ENCODE measurements around the gene COL5A1.
"Not testable (repeated sequence)": the region's sequence is repeated elsewhere in the genome, so short reads cannot be mapped to it uniquely, and the experiment has no call there.

Gene COL5A1

DNA sequence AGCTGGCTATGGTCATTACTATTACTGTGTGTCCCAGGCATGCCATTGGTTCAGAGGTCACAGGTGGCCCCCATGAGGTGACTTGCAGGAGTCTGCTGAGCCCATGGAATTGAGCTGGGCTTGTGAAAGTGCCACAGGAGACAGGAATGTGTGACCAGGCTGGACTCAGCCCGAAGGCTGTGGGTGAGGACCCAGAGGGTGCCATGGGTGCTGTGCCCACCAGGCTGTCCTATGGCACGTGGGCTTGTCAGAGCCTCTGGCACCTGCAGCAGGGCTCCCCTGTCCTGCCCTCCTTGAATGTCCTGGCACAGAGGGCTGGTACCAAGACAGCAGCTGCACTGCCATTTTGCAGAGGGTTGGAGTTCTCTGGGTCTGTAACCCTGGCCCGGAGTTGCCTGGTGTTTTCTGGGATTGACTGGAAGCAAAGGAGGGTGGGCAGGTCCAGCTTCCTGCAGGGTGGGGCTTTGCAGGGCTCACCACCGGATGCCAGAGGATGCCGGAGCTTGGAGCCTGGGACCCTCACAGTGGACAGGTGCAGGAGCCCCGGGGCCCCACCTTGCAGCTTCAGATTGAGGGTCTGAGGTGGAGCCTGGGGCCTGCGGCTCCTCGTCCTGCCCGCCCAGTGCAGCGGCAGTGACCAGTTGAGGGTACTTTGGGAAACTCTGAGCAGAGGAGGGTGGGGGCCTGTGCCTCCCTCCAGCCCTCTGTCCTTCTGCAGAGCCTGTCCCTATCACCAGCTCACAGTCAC, 14.2 kb downstream of the COL5A1 start:
- in situ Hi-C loops (cut with MboI; ENCODE audit: low sequenced_read_pairs): no loop called here

DNA sequence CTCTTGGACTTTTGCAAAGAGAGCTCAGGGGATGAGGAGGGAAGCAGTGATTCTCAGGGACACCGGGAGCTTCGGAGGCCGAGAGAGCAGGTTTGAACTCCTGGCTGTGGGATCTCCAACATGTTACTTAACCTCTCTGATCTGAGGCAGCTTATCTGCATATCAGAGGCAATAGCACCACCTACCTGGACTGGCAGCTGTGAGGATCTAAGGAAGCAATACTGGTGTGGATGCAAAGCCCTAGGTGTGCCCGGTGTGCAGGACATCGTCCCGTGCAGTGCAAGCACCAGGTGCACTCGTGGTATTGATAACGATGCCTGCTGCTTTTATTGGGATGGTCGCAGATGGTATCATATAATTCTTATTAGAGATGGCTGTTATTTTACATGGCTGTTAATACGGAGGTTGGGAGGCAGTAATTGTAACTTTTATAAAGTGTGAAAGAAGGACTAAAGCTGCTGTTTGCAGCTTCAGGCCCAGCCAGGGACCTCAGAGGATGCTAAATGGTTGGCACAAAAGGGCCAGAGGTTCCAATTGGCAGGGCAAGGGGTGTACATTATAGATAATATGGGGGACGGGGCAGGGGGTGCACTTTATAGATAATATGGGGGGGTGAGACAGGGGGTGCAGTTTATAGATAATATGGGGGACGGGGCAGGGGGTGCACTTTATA, 14.9 kb downstream of the COL5A1 start:
- in situ Hi-C loops (cut with MboI; ENCODE audit: low sequenced_read_pairs): no loop called here

DNA sequence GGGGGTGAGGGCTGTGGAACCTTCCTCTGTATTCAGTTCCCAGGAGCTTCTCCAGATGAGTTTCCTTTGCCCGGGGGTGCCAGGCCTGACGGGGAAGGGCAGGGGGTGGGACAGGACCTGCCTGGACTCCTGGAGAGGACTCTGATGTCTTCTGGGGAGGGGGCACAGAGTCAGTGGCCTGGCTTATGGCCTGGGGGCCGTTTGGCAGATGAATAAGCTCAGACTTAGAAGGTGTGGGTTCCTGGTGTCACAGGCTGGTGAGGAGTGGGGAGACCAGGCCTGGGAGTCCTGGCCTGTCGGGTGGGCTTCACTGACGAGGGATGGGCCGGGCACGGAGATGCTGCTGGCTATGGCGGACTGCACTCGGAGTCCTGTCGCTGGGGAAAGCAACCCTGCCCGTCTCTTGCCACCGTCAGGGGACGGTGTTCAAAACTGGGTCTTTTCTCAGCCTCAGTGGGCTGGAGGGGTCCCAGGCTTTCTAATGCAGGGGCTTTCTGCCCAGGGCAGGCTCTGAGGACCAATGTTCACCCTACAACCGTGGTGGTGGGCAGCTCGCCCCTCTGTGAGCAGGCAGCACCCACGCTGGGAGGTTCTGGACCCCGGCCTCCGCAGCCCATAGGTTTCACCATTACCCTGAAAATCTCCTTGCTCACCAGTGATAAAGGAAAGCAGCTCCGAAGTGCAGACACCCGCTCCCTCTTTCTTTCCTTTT, 16.2 kb downstream of the COL5A1 start:
- in situ Hi-C loops (cut with MboI; ENCODE audit: low sequenced_read_pairs): no loop called here

DNA sequence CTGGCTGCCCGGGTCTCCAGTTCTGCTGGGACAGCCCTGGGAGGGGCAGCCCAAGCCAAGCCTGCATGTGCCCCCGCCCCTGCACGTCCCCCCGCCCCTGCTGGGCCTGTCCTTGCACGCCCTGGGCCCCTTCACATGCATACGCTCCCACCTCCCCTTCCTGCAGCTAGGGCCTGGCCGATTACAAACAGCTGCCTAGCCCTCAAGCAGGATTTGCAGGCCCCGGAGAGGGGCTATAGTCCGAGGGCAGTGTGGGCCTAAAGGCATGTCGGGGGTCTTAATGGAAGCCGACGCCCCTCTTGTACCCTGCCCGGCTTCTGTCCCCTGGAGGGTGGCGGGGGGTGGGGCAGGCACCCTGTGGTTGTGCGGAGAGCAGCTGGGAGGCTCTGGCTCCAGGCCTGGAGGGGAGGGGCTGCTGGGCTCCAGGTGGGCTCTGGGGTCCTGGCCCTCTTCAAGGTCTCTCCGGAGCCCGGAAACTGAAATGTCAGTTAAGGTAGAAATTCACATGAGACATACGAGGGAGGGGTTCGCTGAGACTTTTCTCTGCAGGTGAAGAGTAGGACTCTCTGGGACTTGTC, 16.9 kb downstream of the COL5A1 start:
- in situ Hi-C loops (cut with MboI; ENCODE audit: low sequenced_read_pairs): no loop called here

DNA sequence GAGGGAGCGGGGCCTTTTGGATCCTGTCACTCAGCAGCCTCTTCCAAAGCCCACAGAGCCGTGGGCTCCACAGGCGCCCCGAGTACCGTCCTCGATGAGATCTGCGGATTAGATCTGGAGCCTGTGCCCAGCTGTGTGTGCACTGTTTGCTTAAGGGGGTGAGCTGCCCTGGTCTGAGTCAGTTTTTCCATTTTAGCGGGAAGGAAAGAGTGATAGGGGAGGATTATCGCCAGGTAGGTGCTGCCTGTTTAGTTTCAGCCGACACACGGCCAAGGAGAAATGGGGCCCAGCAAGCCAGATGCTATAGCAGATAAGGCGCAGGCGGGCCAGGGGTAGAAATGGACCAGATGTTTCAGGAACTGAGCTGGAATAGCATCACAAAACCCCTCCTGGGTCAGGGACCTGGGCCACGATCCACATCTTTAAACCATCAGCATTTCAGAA, 18.1 kb downstream of the COL5A1 start:
- in situ Hi-C loops (cut with MboI; ENCODE audit: low sequenced_read_pairs): no loop called here

DNA sequence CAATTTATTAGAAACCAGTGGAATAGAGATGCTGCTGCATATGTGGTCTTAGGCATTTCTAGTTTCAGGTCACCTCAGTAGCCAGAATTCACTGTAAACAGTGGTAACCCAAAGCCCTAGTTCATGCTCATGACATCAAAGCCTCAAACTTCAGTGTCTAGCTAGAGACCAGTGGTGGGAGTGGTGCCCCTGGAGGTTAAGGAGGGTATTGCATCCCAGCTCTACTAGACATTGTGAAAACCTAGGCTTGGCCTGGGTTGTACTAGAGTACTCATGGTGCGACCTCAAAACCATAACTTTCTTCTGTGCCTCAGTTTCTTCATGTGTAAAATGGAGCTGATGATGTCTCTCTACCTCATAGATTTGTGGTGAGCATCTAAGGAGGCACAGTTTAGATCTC, 18.8 kb downstream of the COL5A1 start:
- in situ Hi-C loops (cut with MboI; ENCODE audit: low sequenced_read_pairs): no loop called here

DNA sequence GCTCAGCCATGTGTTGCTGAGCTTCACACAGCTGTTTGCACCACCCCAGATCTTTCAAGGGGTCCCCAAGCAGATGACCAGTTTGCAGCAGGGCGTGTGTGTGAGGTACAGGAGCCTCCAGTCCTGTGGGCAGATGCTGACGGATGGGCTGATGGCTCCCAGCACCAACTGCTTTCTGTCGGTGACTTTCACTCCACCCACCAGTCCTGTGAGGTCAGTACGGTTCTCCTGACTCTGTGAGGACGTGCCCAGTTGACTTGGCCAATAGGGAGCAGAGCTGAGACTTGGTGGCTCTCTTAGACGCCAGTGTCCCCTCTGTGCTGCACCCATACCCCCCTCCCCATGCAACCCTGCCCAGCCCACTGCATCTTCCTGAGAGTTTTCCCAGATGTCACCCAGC, 19.7 kb downstream of the COL5A1 start:
- in situ Hi-C loops (cut with MboI; ENCODE audit: low sequenced_read_pairs): no loop called here

DNA sequence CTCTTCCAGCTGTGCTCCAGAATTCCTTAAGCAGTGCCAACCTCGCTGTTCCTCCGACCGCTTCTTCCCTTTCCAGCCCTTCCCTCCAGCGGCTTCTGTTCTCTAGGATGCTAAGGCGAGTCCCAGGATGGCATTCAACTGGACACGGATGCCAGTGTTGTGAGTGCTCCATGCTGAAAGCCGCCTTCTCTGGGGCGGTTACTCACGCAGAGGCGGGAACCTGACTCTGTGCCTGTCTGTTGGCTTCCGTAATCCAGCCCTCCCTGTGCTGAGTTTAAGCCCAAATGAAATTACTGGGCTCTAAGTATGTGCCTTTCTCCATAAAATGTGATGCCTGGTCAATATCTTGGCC, 20.2 kb downstream of the COL5A1 start:
- in situ Hi-C loops (cut with MboI; ENCODE audit: low sequenced_read_pairs): no loop called here

DNA sequence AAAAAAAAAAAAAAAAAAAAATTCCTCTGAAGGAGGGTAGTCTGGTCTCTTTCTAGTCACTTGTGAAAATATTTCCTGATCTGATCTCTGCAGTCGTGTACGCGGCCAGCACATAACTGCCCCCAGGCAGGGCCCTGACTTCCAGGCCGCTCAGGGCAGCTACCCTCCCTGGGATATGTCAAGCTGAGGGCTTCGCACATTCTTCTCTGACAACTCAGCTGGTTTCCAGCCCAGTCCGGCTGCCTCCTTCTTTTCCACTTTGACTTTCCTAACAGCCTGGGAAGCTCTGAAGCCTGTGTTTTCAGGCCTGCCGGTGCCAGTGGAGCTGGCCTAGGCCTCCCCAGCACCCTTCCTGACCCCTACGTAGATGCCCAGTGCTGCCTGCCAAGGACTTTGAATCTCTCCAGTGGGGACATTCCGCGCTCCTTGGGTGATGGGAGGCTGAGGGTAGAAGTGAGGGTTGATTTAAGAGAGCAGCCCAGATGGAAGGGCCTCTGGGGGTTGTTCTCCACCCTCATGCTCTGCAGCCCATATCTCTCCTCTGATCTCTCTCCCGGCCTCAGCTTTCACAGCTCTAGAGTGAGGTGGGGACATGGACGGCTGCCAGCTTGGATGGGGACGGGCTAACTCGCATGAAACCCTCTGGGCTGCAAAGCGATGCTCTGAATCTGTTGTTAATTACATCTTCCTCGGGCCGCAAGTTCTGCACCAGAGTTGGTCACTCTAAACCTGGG, 20.7 kb downstream of the COL5A1 start:
- in situ Hi-C loops (cut with MboI; ENCODE audit: low sequenced_read_pairs): no loop called here

DNA sequence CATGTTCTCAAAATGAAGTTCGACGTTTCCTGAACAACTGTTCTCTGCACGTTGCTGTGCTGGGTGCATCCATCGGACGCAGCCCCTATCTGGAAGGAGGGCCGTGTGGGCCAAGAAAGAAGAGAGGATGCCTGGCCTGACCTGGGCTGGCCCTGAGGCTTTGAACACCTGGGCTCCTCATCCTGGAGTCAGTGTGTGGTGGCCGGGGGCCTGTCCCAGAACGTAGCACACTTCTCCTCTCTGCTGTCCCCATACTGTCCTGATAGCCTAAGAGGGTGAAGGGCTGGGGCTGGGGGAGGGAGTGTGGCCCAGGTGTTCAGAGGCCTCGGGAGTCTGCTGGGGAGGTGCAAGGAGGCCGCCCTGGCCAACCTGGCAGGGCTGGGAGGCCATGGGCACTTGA, 21.5 kb downstream of the COL5A1 start:
- in situ Hi-C loops (cut with MboI; ENCODE audit: low sequenced_read_pairs): no loop called here

DNA sequence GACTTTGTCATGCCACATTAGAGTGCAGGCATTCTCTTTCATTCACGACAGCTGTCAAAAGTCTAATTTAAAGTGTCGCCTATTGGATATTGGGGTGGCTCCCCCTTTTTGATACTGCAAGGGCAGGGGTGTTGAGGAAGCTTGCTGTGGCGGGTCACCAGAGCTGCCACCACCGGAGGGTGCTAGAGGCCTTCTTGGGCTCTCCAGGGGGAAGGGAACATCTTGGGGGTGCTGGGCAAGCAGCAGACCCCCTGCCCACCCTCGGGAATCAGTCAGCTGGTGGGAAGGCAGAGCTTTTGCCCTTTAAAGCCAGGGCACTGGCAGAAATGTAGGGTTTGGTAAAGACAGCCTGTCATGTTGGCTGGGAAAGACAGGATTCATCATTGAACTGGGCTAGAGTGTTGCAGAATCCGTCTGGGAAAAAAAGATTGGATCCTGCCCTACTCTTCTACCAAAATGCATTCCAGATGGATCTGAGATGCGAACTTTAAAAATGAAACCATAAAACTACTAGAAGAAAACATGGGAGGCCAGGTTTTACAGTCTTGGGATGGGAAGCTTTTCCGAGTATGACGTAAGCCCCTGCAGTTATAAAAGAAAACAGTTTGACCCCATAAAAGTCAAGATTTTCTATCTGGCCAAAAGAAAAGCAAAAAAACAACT, 22.3 kb downstream of the COL5A1 start:
- in situ Hi-C loops (cut with MboI; ENCODE audit: low sequenced_read_pairs): no loop called here

DNA sequence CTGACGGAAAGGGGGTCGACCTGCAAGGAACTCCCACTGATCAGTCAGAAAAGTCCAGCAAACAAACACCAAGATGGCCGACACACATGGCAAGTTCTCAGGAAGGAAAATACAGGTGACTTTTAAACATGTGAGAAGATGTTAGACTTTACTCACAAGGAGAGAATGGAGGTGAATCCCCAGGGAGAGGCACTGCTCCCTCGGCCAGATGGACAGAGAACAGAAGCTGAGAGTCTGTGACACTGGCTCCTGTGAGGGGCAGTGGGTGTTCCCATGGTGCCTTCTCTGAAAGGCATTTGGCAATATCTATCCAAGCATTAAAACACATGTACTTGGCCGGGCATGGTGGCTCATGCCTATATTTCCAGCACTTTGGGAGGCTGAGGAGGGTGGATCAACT, 22.8 kb downstream of the COL5A1 start:
- in situ Hi-C loops (cut with MboI; ENCODE audit: low sequenced_read_pairs): no loop called here

DNA sequence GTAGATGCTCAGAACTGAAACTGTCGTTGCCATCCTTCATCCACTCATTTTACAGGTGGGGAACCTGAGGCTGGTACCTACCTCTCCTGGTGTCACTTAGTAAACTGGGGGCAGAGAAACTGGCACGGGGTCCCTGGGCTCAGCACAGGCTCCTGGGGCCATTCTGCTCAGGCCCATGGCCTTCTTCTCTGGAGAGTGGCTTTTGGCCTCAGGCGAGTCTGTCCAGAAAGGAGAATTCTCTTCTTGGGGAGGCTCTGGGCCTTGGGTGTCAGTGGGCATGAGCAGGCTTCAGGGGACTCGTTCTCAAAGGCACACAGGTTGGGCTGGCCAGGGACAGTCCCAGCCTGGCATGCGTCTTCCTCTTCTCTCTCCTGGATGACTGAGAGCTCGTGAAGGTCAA, 24.6 kb downstream of the COL5A1 start:
- in situ Hi-C loops (cut with MboI; ENCODE audit: low sequenced_read_pairs): no loop called here

DNA sequence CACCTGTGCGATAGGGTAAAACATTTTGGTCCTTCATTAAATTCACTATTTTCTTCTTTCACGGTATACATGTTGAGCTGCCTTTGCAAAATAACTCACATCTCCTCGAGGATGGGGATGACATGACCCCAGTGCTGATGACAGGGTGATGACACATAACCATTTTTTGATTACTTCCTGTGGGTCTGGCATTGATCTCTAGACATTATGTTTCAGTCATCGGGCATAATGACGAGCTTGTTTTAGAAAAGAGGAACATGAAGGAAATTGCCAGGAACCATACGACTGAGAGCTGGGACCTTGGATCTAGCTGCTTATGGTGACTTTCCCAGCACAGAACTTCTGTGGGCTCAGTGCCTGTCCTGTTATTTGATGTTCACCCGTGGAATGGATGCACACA, 25.2 kb downstream of the COL5A1 start:
- in situ Hi-C loops (cut with MboI; ENCODE audit: low sequenced_read_pairs): no loop called here

DNA sequence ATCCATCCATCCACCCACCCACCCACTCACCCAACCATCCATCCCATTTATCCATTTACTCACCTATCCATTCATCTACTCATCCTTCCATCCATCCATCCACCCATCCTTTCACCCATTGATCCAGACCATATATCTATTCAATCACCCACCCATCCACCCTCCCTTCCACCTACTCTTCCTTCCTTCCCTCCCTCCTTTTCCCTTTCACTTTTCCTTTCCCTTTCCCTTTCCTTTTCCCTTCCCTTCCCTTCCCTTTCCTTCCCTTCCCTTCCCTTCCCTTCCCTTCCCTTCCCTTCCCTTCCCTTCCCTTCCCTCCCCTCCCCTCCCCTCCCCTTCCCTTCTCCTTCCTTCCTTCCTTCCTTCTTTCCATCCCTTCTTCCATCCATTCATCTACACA, 27.4 kb downstream of the COL5A1 start:
- in situ Hi-C loops (cut with MboI; ENCODE audit: low sequenced_read_pairs): not testable (repeated sequence)

DNA sequence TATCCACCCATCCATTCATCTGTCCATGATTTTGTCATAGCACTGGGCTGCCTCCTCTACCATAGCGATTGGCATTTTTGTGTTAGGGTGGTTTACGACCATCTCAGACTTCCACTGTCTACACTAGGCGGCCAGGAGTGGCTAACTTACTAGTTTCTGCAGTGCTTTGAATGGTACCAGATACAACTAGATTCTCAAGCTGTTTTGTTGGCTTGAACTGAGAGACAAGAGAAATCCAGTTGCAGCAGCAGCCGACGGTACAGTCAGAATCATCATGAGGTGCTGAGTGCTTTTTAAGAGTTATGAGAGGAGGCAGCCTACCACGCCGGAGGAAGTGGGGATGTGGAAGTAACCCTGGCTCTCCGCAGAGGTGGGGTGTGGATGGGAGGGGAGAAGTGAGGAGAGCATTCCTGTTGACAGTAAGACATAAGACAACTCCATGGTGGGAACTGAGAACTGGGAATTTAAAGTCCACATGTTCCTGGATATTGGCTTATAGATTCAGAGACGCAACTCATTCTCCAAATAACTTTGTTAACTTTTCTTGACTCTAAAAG, 27.9 kb downstream of the COL5A1 start:
- in situ Hi-C loops (cut with MboI; ENCODE audit: low sequenced_read_pairs): no loop called here

DNA sequence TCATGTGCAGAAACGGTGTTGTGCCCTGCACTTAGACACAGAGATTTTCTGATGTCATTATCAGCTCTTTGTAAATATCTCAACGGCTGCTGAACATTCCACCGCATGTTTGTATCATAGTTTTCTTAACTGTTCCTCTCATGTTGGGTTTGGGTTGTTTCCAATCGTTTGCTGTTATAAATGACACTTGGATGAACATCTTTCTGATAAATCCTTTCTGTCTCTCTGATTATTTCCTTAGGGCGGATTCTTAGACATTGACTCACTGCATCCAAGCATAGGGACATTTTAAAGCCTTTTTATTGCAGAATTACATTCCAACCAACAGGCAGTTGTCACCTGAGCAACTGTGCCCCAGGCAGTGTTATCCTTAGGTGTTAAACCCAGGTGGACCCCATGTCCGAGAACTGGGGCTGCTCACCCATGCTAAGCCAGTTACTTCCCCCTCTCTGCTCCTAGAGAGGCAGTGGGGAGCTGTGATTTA, 28.5 kb downstream of the COL5A1 start:
- in situ Hi-C loops (cut with MboI; ENCODE audit: low sequenced_read_pairs): no loop called here

DNA sequence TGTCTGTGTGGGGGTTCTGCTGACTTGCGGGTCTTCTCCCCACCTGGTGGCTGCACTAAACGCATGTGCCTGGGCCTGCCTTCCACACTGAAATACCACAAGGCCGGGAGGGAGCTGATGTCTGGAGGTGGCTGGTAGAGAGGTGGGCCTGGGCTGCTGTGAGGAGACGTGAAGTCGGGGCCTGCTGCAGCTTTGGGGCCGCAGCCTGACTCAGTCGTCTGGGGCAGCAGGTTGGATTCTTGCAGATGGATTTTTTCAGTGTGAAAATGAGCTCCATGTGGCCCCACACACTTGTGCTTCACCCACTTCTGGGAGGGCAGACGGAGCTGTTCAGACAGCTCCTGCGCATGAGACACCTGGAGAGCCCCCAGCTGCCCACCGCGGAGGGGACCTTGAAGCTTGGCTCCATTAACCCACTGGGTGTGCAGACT, 29.3 kb downstream of the COL5A1 start:
- in situ Hi-C loops (cut with MboI; ENCODE audit: low sequenced_read_pairs): no loop called here

DNA sequence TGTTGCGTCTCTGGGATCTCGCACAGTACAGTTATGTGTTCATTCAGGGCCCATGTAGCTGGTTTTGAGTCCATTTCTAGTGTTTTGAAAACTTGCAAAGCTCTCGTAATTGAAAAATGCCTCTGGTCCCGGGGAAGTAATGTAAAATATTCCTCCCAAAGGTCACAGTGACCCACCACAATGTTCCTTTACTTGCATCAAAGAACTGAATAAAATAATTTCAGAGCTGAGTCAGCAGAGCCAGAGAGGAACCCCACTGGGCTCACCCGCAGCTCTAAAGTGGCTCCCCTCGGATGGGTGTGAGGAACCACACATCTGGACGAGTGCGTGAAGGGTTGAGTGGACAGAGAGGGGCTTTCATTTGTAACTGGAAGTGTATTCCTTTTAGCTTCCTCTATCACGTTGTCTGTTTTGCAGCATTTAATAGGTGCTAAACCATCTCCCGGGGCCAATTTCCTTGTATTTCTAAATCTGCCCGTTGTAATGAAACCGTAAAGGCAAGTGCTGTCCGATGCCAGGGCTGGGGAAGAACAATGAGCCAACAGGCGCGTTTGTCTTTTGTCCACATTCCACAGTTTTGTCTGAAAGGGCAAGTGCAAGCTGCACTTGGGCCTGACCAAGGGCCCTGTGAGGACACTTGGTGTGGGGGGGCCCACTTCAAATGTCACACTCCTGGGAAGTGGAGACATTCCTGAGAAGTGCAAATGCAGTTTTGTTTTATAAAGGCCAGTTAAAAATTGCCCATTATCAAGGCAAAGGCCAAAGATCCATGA, 29.9 kb downstream of the COL5A1 start:
- in situ Hi-C loops (cut with MboI; ENCODE audit: low sequenced_read_pairs): no loop called here

All from HL-60/S4 (cell line).